GM13976 (cell line): ENCODE measurements around the gene PIEZO2.
"Not testable (repeated sequence)": the region's sequence is repeated elsewhere in the genome, so short reads cannot be mapped to it uniquely, and the experiment has no call there.

Experiments used
- DNase-seq: peaks from one replicate; pipeline ENCODE4 v3.0.0; 2012; ENCODE audit warnings: low spot score
- CTCF ChIP-seq: IDR thresholded peaks from 2 replicates; pipeline ENCODE4 v1.5.1; 2012; ENCODE audit warnings: borderline replicate concordance, mild to moderate bottlenecking; ENCODE audit not compliant: insufficient read depth; ENCODE audit errors: extremely low read depth, missing control alignments, control extremely low read depth
- in situ Hi-C: fragments of 300-500 bp; cut with MboI; formaldehyde crosslinking; loops from one replicate; pipeline ENCODE4 v1.12.0; 2022; ENCODE audit warnings: low sequenced_read_pairs, mixed read lengths, inconsistent platforms; ENCODE audit not compliant: unreplicated experiment

Gene PIEZO2

DNA sequence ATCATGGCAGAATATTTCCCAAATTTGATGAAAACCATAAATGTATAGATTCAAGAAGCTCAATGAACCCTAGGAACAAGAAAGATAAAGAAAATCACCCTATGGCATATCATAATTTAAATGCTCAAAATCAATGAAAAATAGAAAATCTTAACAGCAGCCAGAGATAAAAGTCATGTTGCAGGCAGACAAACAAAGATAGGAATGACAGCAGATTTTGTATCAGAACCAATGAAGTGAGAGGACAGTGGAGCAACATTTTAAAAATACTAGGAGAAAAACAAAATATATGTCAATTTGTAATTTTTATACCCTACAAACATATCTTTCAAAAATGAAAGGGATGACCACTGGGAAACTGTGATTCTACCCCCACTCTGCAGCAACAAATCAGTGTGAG is 203.3 kb downstream of the PIEZO2 start:
- in situ Hi-C loops: no loop called here
- no peak for DNase-seq
- no peak for TF ChIP-seq CTCF

DNA sequence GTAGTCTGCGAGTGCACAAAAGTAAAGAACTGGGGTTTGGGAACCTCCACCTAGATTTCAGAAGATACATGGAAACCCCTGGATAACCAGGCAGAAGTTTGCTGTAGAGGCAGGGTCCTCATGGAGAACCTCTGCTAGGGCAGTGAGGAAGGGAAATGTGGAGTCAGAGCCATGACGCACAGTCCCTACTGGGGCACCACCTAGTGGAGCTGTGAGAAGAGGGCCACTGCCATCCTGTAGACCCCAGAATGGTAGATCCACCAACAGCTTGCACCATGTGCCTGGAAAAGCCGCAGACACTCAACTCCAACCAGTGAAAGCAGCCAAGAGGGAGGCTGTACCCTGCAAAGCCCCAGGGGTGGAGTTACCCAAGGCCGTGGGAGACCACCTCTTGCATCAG is 206.4 kb downstream of the PIEZO2 start:
- in situ Hi-C loops: no loop called here
- DNase-seq: no peak
- no peak for TF ChIP-seq CTCF

DNA sequence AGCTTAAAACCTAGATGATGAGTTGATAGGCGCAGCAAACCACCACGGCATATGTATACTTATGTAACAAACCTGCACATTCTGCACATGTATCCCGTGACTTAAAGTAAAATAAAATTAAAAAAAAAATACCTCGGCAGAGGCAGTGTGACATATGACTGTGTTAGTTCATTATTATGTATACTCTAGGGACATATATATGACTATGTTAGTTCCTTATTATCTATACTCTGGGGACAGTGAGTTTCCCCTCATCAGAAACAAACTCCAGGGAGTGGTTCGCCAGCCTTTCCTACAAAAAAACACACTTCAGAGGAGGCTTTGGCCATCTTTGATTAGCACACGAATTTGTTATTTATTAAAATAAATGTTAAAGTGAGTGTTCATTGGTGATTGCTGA is 209.5 kb downstream of the PIEZO2 start:
- no peak for DNase-seq
- in situ Hi-C loops: no loop called here
- TF ChIP-seq CTCF: no peak

GRCh38 chr18:10937743-10938640 is 211.4 kb downstream of the PIEZO2 start:
- TF ChIP-seq CTCF: no peak
- no peak for DNase-seq
- in situ Hi-C loops: no loop called here

DNA sequence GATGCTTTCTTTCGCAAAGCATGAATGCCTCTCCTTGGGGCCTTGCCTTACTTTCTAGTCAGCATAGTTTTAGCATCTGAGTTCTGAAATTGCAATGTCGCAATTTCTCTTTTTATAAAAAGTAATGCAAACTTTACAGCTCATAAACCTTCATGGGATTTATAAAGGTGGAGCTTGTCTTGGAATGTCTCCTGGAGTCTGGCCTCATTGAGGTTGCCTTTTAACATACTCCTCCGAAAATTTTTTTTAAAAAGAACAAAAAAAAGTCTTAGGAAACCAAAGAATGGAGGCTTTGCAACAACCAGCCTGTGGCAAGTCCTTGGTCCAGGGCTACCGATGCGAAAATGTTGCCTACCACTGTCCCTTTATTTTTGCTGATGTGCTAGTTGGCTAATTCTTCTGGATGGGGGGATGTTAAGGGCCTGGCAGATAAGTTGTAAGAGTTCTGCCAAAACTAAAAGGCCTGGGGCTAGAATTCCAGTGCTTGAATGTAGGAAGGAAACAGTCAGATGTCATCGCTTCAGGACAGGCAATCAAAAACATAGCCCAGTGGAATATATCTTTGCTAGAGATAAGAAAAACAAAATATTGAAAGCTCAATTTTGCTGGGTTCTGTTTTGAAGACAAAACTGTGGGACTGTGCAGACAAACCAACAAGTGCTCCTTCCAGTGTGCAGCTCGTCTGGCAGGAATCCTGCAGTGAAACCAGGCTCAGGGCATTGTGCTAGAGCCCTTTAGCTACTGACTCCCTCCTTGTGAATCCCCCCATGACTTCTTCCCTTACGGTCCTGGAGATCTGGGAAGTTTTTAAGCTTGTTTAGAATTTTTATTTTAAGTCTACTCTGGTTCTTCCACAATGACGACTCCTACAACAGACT is 213.0 kb downstream of the PIEZO2 start:
- no peak for DNase-seq

GRCh38 chr18:10935588-10935987 is 213.8 kb downstream of the PIEZO2 start:
- TF ChIP-seq CTCF: no peak
- no peak for DNase-seq
- in situ Hi-C loops: no loop called here

More for the DNA sequence above, 213.0 kb downstream of the PIEZO2 start:
- TF ChIP-seq CTCF: no peak
- in situ Hi-C loops: no loop called here

DNA sequence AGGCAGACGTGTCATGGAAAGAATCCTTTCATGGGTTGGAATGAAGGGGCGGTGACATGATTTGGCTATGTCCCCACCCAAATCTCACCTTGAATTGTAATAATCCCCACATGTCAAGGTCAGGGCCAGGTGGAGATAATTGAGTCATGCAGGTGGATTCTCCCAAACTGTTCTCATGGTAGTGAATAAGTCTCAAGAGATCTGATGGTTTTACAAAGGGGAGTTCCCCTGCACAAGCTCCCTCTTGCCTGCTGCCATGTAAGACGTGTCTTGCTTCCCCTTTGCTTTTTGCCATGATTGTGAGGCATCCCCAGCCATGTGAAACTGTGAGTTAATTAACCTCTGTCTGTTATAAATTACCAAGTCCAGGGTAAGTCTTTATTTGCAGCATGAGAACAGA is 215.7 kb downstream of the PIEZO2 start:
- DNase-seq, in situ Hi-C loops: not testable (repeated sequence)
